ENCODE data around the gene SETD6. TPM values are rescaled to one million over a fixed set of nuclear protein-coding genes. Genes with fewer than 3 reads are reported as not detected.

SETD6 gene
- total and polyA plus RNA-seq, 2 of the 13 experiments (the other 11 are each of a cell fraction or from before 2014, with no cell fraction given): 24.0 to 25.7 TPM

- peak; percentile 18; the same call in 1 of the 2 replicates for TF ChIP-seq ELF3 (CRISPR knock-in tag; IDR thresholded peaks at IDR 0.05)
- TF ChIP-seq ZNF766 (CRISPR knock-in tag; IDR thresholded peaks at IDR 0.05; ENCODE audit: borderline replicate concordance): no peak
- 0 out of 2 replicates have a peak, but pooled peaks have one; percentile 51 for TF ChIP-seq MXD4 (CRISPR knock-in tag; IDR thresholded peaks at IDR 0.05)
- TF ChIP-seq NFKB2 (CRISPR knock-in tag; IDR thresholded peaks at IDR 0.05; ENCODE audit: borderline replicate concordance): peak; percentile 82; the same call in 1 of the 2 replicates
- no peak for TF ChIP-seq MXI1 (IDR thresholded peaks at IDR 0.05; ENCODE audit: borderline replicate concordance, low read depth, low read length)
- peak; percentile 99 for TF ChIP-seq ZNF768 (CRISPR knock-in tag; IDR thresholded peaks at IDR 0.05)
- no peak for TF ChIP-seq NR2F6 (IDR thresholded peaks at IDR 0.05)
- TF ChIP-seq NR2F6 (CRISPR knock-in tag; IDR thresholded peaks at IDR 0.05): peak; percentile 30; the same call in 1 of the 2 replicates
- peak; percentile 73; the same call in 1 of the 2 replicates for TF ChIP-seq MAX (IDR thresholded peaks at IDR 0.05)
- peak; percentile 87 for TF ChIP-seq JARID2 (CRISPR knock-in tag; IDR thresholded peaks at IDR 0.05; ENCODE audit: insufficient replicate concordance)
- no peak for TF ChIP-seq NFE2 (CRISPR knock-in tag; IDR thresholded peaks at IDR 0.05)
- TF ChIP-seq ZFY (CRISPR knock-in tag; IDR thresholded peaks at IDR 0.05): peak; percentile 25; the same call in 1 of the 2 replicates
- peak; percentile 49; the same call in 1 of the 2 replicates for TF ChIP-seq HIVEP1 (CRISPR knock-in tag; IDR thresholded peaks at IDR 0.05)
- peak; percentile 31; the same call in 1 of the 2 replicates for TF ChIP-seq ZNF605 (CRISPR knock-in tag; IDR thresholded peaks at IDR 0.05)
- no peak for TF ChIP-seq ZNF720 (CRISPR knock-in tag; IDR thresholded peaks at IDR 0.05)
- peak; percentile 72; the same call in 1 of the 2 replicates for TF ChIP-seq ZNF274 (CRISPR knock-in tag; IDR thresholded peaks at IDR 0.05)
- TF ChIP-seq EEA1 (CRISPR knock-in tag; IDR thresholded peaks at IDR 0.05; ENCODE audit: borderline replicate concordance): peak; percentile 70; the same call in 1 of the 2 replicates
- TF ChIP-seq SALL1 (CRISPR knock-in tag; IDR thresholded peaks at IDR 0.05): peak; percentile 86
- 0 out of 2 replicates have a peak, but pooled peaks have one; percentile 57 for TF ChIP-seq CBFB (CRISPR knock-in tag; IDR thresholded peaks at IDR 0.05)
- TF ChIP-seq MTA1 (CRISPR knock-in tag; IDR thresholded peaks at IDR 0.05; ENCODE audit: borderline replicate concordance): peak; percentile 69; the same call in 1 of the 2 replicates
- TF ChIP-seq LCORL (IDR thresholded peaks at IDR 0.05): no peak
- TF ChIP-seq LCORL (CRISPR knock-in tag; IDR thresholded peaks at IDR 0.05): peak; percentile 57; the same call in 1 of the 2 replicates
- peak; percentile 60; the same call in 1 of the 2 replicates for TF ChIP-seq ETV6 (CRISPR knock-in tag; conservative IDR thresholded peaks at IDR 0.05)
- TF ChIP-seq ZNF280B (CRISPR knock-in tag; IDR thresholded peaks at IDR 0.05; ENCODE audit: borderline replicate concordance): peak; percentile 57; the same call in 1 of the 2 replicates
- TF ChIP-seq NR0B2 (CRISPR knock-in tag; IDR thresholded peaks at IDR 0.05): peak; percentile 21; the same call in 1 of the 2 replicates
- peak; percentile 48; the same call in 1 of the 2 replicates for TF ChIP-seq ZNF362 (CRISPR knock-in tag; IDR thresholded peaks at IDR 0.05; ENCODE audit: borderline replicate concordance)
- TF ChIP-seq ZNF607 (CRISPR knock-in tag; IDR thresholded peaks at IDR 0.05; ENCODE audit: borderline replicate concordance): no peak
- TF ChIP-seq HDAC2 (CRISPR knock-in tag; IDR thresholded peaks at IDR 0.05): 0 out of 2 replicates have a peak, but pooled peaks have one; percentile 10
- no peak for TF ChIP-seq ZNF251 (CRISPR knock-in tag; IDR thresholded peaks at IDR 0.05)
Measured at GRCh38 chr16:58487566-58488351, 27.6 kb upstream of the SETD6 start (continued).

Measured in HepG2 (cell line).